GM21515 (cell line): ENCODE data around the gene KLHL29.

ENCODE experiments used
- ATAC-seq: cut with Tn5 transposase; IDR thresholded peaks from one replicate; pipeline ENCODE4 v1.9.1; 2021; ENCODE audit not compliant: unreplicated experiment

The KLHL29 gene

GRCh38 chr2:23489471-23490322, 104.7 kb downstream of the KLHL29 start:
- no peak for ATAC-seq

GRCh38 chr2:23491591-23492336, 106.8 kb downstream of the KLHL29 start:
- ATAC-seq = no peak

GRCh38 chr2:23492337-23492675, 107.3 kb downstream of the KLHL29 start:
- ATAC-seq = no peak

- ATAC-seq = no peak
Observed at GRCh38 chr2:23492921-23493320, 107.9 kb downstream of the KLHL29 start.

- no peak for ATAC-seq
Observed at GRCh38 chr2:23493846-23494245, 108.9 kb downstream of the KLHL29 start.

- no peak for ATAC-seq
Observed at GRCh38 chr2:23494286-23494685, 109.3 kb downstream of the KLHL29 start.

- ATAC-seq = no peak
Observed at GRCh38 chr2:23495661-23496114, 110.7 kb downstream of the KLHL29 start.

GRCh38 chr2:23496456-23496855, 111.5 kb downstream of the KLHL29 start:
- no peak for ATAC-seq

- no peak for ATAC-seq
Observed at GRCh38 chr2:23497063-23497462, 112.1 kb downstream of the KLHL29 start.

- no peak for ATAC-seq
Observed at GRCh38 chr2:23497536-23497935, 112.6 kb downstream of the KLHL29 start.

- no peak for ATAC-seq
Observed at GRCh38 chr2:23498943-23499342, 114.0 kb downstream of the KLHL29 start.

- no peak for ATAC-seq
Observed at GRCh38 chr2:23499439-23499838, 114.5 kb downstream of the KLHL29 start.

- no peak for ATAC-seq
Observed at GRCh38 chr2:23500836-23501235, 115.9 kb downstream of the KLHL29 start.

GRCh38 chr2:23502096-23502495, 117.1 kb downstream of the KLHL29 start:
- no peak for ATAC-seq

- ATAC-seq = no peak
Observed at GRCh38 chr2:23503097-23503496, 118.1 kb downstream of the KLHL29 start.

- ATAC-seq = no peak
Observed at GRCh38 chr2:23503682-23504081, 118.7 kb downstream of the KLHL29 start.

- ATAC-seq = no peak
Observed at GRCh38 chr2:23504591-23504990, 119.6 kb downstream of the KLHL29 start.

GRCh38 chr2:23505218-23505983, 120.4 kb downstream of the KLHL29 start:
- no peak for ATAC-seq

GRCh38 chr2:23505984-23506380, 121.0 kb downstream of the KLHL29 start:
- ATAC-seq = no peak

- no peak for ATAC-seq
Observed at GRCh38 chr2:23506531-23507266, 121.7 kb downstream of the KLHL29 start.
